Uterus (tissue), 2 donors: ENCODE data around the gene ERMARD.

Source experiments
- CTCF ChIP-seq, 4 experiments: fragments of 200-600 bp in 2 of 4; fragments of 450-650 bp in 2 of 4; sonication (generic) in 2 of 4; IDR thresholded peaks; one replicate each; pipeline ENCODE4 v1.5.1; 2016 to 2019; ENCODE audit warnings: antibody characterized with exemption in 4 of 4, mild to moderate bottlenecking in 2 of 4, moderate library complexity in 1 of 4
- POLR2A ChIP-seq, 2 donors: fragments of 450-650 bp; IDR thresholded peaks; one replicate each; pipeline ENCODE4 v1.6.1; 2016; ENCODE audit warnings: antibody characterized with exemption in 2 of 2, mild to moderate bottlenecking in 1 of 2, moderate library complexity in 1 of 2

- TF ChIP-seq CTCF (IDR thresholded peaks at IDR 0.05) (no peak), POLR2A (IDR thresholded peaks at IDR 0.05) (no peak)
These were observed 27.2 kb downstream of the ERMARD start for GRCh38 chr6:169778646-169779045.
